GM23338 (cell line): ENCODE data around the gene FBLN5. TPM values are rescaled to one million over a fixed set of nuclear protein-coding genes. Genes with fewer than 3 reads are reported as not detected.

ENCODE experiments used
- ATAC-seq: fragments of 200-7000 bp; cut with Tn5 transposase; 3 replicates; pipeline ENCODE4 v1.9.1; 2020
- DNase-seq: peaks from one replicate; pipeline ENCODE4 v3.0.0-alpha.2; 2015; ENCODE audit warnings: low spot score
- H2AFZ ChIP-seq: fragments of 200-600 bp; sonication (generic); 2 replicates; pipeline ENCODE4 v1.8.0; 2016; ENCODE audit warnings: antibody characterized with exemption, mild to moderate bottlenecking, moderate library complexity
- H3F3A ChIP-seq: fragments of 200-600 bp; sonication (generic); replicated peaks from 2 replicates; pipeline ENCODE4 v1.8.0; 2017; ENCODE audit warnings: antibody characterized with exemption, mixed run types, low read depth
- H3K27ac ChIP-seq: fragments of 200-600 bp; sonication (generic); 2 replicates; pipeline ENCODE4 v1.6.1; 2016; ENCODE audit warnings: low read depth
- H3K27me3 ChIP-seq: fragments of 200-600 bp; sonication (generic); 2 replicates; pipeline ENCODE4 v1.8.0; 2016; ENCODE audit warnings: mild to moderate bottlenecking, mixed run types, moderate library complexity; ENCODE audit not compliant: insufficient read depth
- H3K36me3 ChIP-seq: fragments of 200-600 bp; sonication (generic); 2 replicates; pipeline ENCODE4 v1.8.0; 2016; ENCODE audit warnings: mild to moderate bottlenecking; ENCODE audit not compliant: insufficient read depth
- H3K4me1 ChIP-seq: fragments of 200-600 bp; sonication (generic); 2 replicates; pipeline ENCODE4 v1.8.0; 2016; ENCODE audit warnings: mild to moderate bottlenecking, moderate library complexity; ENCODE audit not compliant: insufficient read depth
- H3K4me2 ChIP-seq: fragments of 200-600 bp; sonication (generic); 2 replicates; pipeline ENCODE4 v1.7.1; 2017; ENCODE audit warnings: mixed run types
- H3K4me3 ChIP-seq: fragments of 200-600 bp; sonication (generic); 2 replicates; pipeline ENCODE4 v1.6.1; 2016; ENCODE audit warnings: mixed run types
- H3K79me2 ChIP-seq: fragments of 200-600 bp; sonication (generic); replicated peaks from 2 replicates; pipeline ENCODE4 v1.8.0; 2017; ENCODE audit warnings: mild to moderate bottlenecking; ENCODE audit not compliant: insufficient read depth
- H3K9me2 ChIP-seq: fragments of 200-600 bp; sonication (generic); 2 replicates; pipeline ENCODE4 v1.8.0; 2017; ENCODE audit not compliant: insufficient read depth
- H4K20me1 ChIP-seq: fragments of 200-600 bp; sonication (generic); replicated peaks from 2 replicates; pipeline ENCODE4 v1.8.0; 2017; ENCODE audit warnings: mild to moderate bottlenecking; ENCODE audit not compliant: insufficient read depth
- H3K27ac Mint-ChIP-seq: 2 replicates; pipeline ENCODE4 v1.8.0; 2020; ENCODE audit warnings: inconsistent platforms, mild to moderate bottlenecking, moderate library complexity, mixed read lengths
- H3K27me3 Mint-ChIP-seq: 3 replicates; pipeline ENCODE4 v1.8.0; 2022; ENCODE audit warnings: low read depth, mild to moderate bottlenecking, moderate library complexity, mixed read lengths, inconsistent platforms; ENCODE audit not compliant: insufficient read depth, poor library complexity
- H3K36me3 Mint-ChIP-seq: 3 replicates; pipeline ENCODE4 v1.8.0; 2021; ENCODE audit warnings: low read depth, mild to moderate bottlenecking, inconsistent platforms, moderate library complexity, mixed read lengths
- H3K4me1 Mint-ChIP-seq: 3 replicates; pipeline ENCODE4 v1.8.0; 2020; ENCODE audit warnings: mild to moderate bottlenecking, inconsistent platforms, mixed read lengths
- H3K4me3 Mint-ChIP-seq: 3 replicates; pipeline ENCODE4 v1.8.0; 2021; ENCODE audit warnings: moderate library complexity, mild to moderate bottlenecking, inconsistent platforms, mixed read lengths
- H3K9me3 Mint-ChIP-seq: 3 replicates; pipeline ENCODE4 v1.8.0; 2020; ENCODE audit warnings: moderate library complexity, mild to moderate bottlenecking, inconsistent platforms, mixed read lengths
- CREB1 ChIP-seq: fragments of 250-450 bp; sonication (Bioruptor Pico); IDR thresholded peaks from 2 replicates; pipeline ENCODE4 v1.5.0; 2020; ENCODE audit warnings: low read depth, mild to moderate bottlenecking, moderate library complexity
- EZH2 ChIP-seq: fragments of 200-600 bp; sonication (generic); IDR thresholded peaks from one replicate; pipeline ENCODE4 v1.8.0; 2017; ENCODE audit warnings: antibody characterized with exemption, mild to moderate bottlenecking, low read depth; ENCODE audit not compliant: unreplicated experiment
- EZH2phosphoT487 ChIP-seq: fragments of 200-600 bp; sonication (generic); IDR thresholded peaks from one replicate; pipeline ENCODE4 v1.8.1; 2018; ENCODE audit warnings: antibody characterized with exemption; ENCODE audit not compliant: unreplicated experiment
- JUNB ChIP-seq: IDR thresholded peaks from one replicate; pipeline ENCODE4 v1.6.1; 2016; ENCODE audit warnings: antibody characterized with exemption; ENCODE audit not compliant: unreplicated experiment
- NANOG ChIP-seq: IDR thresholded peaks from 2 replicates; pipeline ENCODE4 v1.6.1; 2016; ENCODE audit warnings: antibody characterized with exemption, borderline replicate concordance
- POLR2AphosphoS5 ChIP-seq: IDR thresholded peaks from 2 replicates; pipeline ENCODE4 v1.6.1; 2016; ENCODE audit warnings: antibody characterized with exemption, low read depth
- STAT1 ChIP-seq: IDR thresholded peaks from one replicate; pipeline ENCODE4 v1.6.1; 2016; ENCODE audit warnings: antibody characterized with exemption; ENCODE audit not compliant: unreplicated experiment
- ZNF114 ChIP-seq: fragments of 250-450 bp; sonication (Bioruptor Pico); IDR thresholded peaks from 2 replicates; pipeline ENCODE4 v1.5.0; 2020; ENCODE audit warnings: mild to moderate bottlenecking, moderate library complexity
- polyA plus RNA-seq: library from polyadenylated mRNA; unstranded; fragments of >200 nt; fragmentation: Nextera tagmentation; extraction: Ambion mirVana; gene quantifications from 2 replicates; pipeline ENCODE4 v1.2.1, GENCODE V29; 2016
- total RNA-seq: library from RNA; depleted of rRNA; stranded (reverse); fragments of >200 nt; shearing (Covaris generic); gene quantifications from 2 replicates; pipeline ENCODE4 v1.2.3, GENCODE V29; 2014
- TF ChIP-seq, protein P1 (sequence below), 2 experiments: fragments of 200-600 bp in 1 of 2; sonication (generic) in 1 of 2; conservative IDR thresholded peaks; 2 replicates each; pipeline versions ENCODE4 v1.5.1 to v1.6.1; 2016 to 2017; ENCODE audit warnings: antibody characterized with exemption in 2 of 2, low read depth in 2 of 2, mild to moderate bottlenecking in 2 of 2, moderate library complexity in 1 of 2
- TF ChIP-seq, protein P2 (sequence below): IDR thresholded peaks from 2 replicates; pipeline ENCODE4 v1.6.1; 2016; ENCODE audit warnings: antibody characterized with exemption
- TF ChIP-seq, protein P3 (sequence below): IDR thresholded peaks from one replicate; pipeline ENCODE4 v1.6.1; 2018; ENCODE audit warnings: antibody characterized with exemption; ENCODE audit not compliant: unreplicated experiment

The FBLN5 gene
- total and polyA plus RNA-seq, 2 experiments from 2014 or later, result 4.3 to 4.9 TPM

DNA sequence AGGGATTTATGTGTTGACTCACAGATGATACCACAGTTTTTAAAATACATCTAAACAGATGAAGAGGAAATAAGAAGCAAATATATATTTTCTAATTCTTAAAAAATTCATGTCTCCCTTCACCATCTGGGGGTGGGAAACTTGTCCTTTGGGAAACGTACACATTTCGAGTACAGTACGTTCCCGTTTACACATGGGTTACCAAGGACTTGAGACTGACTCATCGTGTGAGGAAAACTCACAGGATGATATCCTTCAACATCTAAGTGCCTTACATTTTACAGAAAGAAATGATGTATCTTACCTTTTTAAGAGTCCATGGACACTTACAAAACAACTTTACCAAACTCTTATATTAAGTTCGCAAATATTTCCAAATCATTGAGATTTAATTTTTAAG is 16.0 kb upstream of the FBLN5 start (continued):
- TF ChIP-seq, protein P1, sequence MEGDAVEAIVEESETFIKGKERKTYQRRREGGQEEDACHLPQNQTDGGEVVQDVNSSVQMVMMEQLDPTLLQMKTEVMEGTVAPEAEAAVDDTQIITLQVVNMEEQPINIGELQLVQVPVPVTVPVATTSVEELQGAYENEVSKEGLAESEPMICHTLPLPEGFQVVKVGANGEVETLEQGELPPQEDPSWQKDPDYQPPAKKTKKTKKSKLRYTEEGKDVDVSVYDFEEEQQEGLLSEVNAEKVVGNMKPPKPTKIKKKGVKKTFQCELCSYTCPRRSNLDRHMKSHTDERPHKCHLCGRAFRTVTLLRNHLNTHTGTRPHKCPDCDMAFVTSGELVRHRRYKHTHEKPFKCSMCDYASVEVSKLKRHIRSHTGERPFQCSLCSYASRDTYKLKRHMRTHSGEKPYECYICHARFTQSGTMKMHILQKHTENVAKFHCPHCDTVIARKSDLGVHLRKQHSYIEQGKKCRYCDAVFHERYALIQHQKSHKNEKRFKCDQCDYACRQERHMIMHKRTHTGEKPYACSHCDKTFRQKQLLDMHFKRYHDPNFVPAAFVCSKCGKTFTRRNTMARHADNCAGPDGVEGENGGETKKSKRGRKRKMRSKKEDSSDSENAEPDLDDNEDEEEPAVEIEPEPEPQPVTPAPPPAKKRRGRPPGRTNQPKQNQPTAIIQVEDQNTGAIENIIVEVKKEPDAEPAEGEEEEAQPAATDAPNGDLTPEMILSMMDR (conservative IDR thresholded peaks at IDR 0.05; ENCODE audit: low read depth in 2 of 2), result no peak
- no peak for TF ChIP-seq STAT1

DNA sequence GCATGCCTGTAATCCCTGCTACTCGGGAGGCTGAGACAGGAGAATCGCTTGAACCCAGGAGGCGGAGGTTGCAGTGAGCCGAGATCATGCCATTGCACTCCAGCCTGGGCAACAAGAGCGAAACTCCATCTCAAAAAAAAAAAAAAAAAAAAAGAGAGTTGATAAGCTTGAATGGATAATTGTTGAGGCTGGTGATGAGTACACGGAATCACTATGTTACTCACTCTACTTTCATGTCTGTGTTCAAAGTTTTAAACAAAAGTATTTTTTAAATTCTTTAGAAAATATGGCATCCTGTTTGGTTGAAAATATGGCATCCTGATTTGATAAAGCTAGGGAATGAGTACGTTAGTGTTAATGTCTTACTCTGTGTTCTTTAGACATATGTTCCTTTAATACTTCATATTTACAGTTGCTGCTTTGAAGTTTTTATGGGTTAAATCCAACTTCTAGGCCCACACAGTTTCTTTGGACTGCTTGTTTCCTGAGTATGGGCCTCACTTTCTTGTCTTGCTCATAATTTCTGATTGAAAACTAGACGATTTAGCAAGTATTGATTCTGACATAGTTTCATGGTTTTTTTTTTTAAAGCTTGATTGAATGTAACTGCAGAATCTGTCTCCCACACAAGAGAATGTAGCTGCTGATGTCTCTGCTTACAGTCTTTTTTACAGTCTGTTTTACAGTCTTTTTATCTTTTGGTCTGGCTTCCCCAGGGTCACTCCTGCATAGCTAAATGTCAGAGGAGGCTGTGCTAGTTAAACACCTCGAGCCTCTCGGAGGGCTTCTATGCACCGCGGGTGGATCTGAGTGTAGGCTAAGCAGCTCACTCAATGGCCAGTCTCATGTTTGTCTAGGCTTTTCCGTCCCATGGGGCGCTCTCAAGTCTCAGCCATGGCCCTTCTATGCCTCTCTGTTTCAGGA is 14.1 kb upstream of the FBLN5 start:
- H3K4me1 ChIP-seq, result no peaks in the 10 kb centered on the region
- no peaks in the 10 kb centered on the region for H3K9me3 Mint-ChIP-seq
- H3K36me3 ChIP-seq, result no peaks in the 10 kb centered on the region
- H4K20me1 ChIP-seq, result no peaks in the 10 kb centered on the region
- H3K27me3 Mint-ChIP-seq, result peaks cover 4% of the 10 kb centered on the region
- no peak overlapping the region for H3K27ac ChIP-seq
- H3K4me3 ChIP-seq, result no peak overlapping the region
- no peak overlapping the region for H3K4me2 ChIP-seq
- no peak for DNase-seq
- H3K27ac Mint-ChIP-seq, result no peak overlapping the region
- H3K4me3 Mint-ChIP-seq, result no peak overlapping the region
- H3K79me2 ChIP-seq, result no peaks in the 10 kb centered on the region
- no peaks in the 10 kb centered on the region for H3F3A ChIP-seq
- H2AFZ ChIP-seq, result no peak overlapping the region
- ATAC-seq, result no peak
- no peaks in the 10 kb centered on the region for H3K27me3 ChIP-seq
- TF ChIP-seq STAT1 (no peak), CREB1 (CRISPR knock-in tag) (no peak), EZH2 (no peak), NANOG (no peak)
- TF ChIP-seq, protein P2, sequence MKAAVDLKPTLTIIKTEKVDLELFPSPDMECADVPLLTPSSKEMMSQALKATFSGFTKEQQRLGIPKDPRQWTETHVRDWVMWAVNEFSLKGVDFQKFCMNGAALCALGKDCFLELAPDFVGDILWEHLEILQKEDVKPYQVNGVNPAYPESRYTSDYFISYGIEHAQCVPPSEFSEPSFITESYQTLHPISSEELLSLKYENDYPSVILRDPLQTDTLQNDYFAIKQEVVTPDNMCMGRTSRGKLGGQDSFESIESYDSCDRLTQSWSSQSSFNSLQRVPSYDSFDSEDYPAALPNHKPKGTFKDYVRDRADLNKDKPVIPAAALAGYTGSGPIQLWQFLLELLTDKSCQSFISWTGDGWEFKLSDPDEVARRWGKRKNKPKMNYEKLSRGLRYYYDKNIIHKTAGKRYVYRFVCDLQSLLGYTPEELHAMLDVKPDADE, result no peak
- H3K4me1 Mint-ChIP-seq, result peaks cover 8% of the 10 kb centered on the region; the same call in 2 of the 3 replicates
- no peaks in the 10 kb centered on the region for H3K36me3 Mint-ChIP-seq
- H3K9me2 ChIP-seq, result no peaks in the 10 kb centered on the region

DNA sequence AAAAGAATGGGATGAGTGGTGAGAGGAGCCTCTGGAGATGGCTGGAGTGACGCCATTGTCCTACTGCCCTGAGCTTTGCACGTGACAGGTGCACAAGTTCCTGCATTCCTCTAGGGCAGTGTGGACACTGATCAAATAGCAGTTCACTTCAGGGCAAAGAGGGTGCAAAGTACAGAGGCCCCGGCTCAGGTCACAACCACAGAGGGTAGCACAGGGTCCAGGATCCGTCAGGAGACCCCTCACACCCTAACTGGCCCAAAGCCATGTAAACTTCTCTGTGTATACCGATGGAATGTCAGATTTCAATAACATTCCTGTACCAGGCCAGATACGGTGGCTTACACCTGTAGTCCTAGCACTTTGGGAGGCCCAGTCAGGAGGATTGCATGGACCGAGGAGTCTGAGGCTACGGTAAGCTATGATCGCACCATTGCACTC is 10.4 kb upstream of the FBLN5 start:
- DNase-seq (no peak), ATAC-seq (no peak)
- Histone ChIP-seq H3K9me2 (no peaks in the 10 kb centered on the region), H3K27ac (no peak overlapping the region), H3K4me1 (no peaks in the 10 kb centered on the region), H3K36me3 (no peaks in the 10 kb centered on the region), H4K20me1 (no peaks in the 10 kb centered on the region), H3K79me2 (no peaks in the 10 kb centered on the region), H2AFZ (no peak overlapping the region), H3K27me3 (no peaks in the 10 kb centered on the region), H3K4me3 (no peak overlapping the region), H3F3A (no peaks in the 10 kb centered on the region), H3K4me2 (no peak overlapping the region)
- H3K4me3 Mint-ChIP-seq, result no peak overlapping the region
- peaks cover 4% of the 10 kb centered on the region for H3K27me3 Mint-ChIP-seq
- no peaks in the 10 kb centered on the region for H3K4me1 Mint-ChIP-seq
- H3K36me3 Mint-ChIP-seq, result no peaks in the 10 kb centered on the region
- H3K27ac Mint-ChIP-seq, result no peak overlapping the region
- no peaks in the 10 kb centered on the region for H3K9me3 Mint-ChIP-seq
- TF ChIP-seq ZNF114 (CRISPR knock-in tag), result no peak
- TF ChIP-seq, protein P3, sequence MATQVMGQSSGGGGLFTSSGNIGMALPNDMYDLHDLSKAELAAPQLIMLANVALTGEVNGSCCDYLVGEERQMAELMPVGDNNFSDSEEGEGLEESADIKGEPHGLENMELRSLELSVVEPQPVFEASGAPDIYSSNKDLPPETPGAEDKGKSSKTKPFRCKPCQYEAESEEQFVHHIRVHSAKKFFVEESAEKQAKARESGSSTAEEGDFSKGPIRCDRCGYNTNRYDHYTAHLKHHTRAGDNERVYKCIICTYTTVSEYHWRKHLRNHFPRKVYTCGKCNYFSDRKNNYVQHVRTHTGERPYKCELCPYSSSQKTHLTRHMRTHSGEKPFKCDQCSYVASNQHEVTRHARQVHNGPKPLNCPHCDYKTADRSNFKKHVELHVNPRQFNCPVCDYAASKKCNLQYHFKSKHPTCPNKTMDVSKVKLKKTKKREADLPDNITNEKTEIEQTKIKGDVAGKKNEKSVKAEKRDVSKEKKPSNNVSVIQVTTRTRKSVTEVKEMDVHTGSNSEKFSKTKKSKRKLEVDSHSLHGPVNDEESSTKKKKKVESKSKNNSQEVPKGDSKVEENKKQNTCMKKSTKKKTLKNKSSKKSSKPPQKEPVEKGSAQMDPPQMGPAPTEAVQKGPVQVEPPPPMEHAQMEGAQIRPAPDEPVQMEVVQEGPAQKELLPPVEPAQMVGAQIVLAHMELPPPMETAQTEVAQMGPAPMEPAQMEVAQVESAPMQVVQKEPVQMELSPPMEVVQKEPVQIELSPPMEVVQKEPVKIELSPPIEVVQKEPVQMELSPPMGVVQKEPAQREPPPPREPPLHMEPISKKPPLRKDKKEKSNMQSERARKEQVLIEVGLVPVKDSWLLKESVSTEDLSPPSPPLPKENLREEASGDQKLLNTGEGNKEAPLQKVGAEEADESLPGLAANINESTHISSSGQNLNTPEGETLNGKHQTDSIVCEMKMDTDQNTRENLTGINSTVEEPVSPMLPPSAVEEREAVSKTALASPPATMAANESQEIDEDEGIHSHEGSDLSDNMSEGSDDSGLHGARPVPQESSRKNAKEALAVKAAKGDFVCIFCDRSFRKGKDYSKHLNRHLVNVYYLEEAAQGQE, result no peak
- TF ChIP-seq JUNB, result no peak
- no peak for TF ChIP-seq EZH2
- TF ChIP-seq EZH2phosphoT487, result no peak
- no peak for TF ChIP-seq POLR2AphosphoS5
- TF ChIP-seq, protein P1 (conservative IDR thresholded peaks at IDR 0.05; ENCODE audit: low read depth in 2 of 2), result no peak
